Karpas-422 (cell line): ENCODE data around the gene SLC39A12. TPM values are rescaled to one million over a fixed set of nuclear protein-coding genes. Genes with fewer than 3 reads are reported as not detected.
"Not testable (repeated sequence)": the region's sequence is repeated elsewhere in the genome, so short reads cannot be mapped to it uniquely, and the experiment has no call there.

ENCODE experiments used
- DNase-seq: peaks from one replicate; pipeline ENCODE4 v3.0.0-alpha.2; 2015
- H2AFZ ChIP-seq: fragments of 200-600 bp; sonication (generic); 2 replicates; pipeline ENCODE4 v1.6.1; 2014; ENCODE audit warnings: antibody characterized with exemption, low read length, mixed read lengths
- H3K27ac ChIP-seq: fragments of 200-600 bp; sonication (generic); 2 replicates; pipeline ENCODE4 v1.5.1; 2014; ENCODE audit warnings: mild to moderate bottlenecking, low read length, moderate library complexity
- H3K27me3 ChIP-seq: fragments of 200-600 bp; sonication (generic); 2 replicates; pipeline ENCODE4 v1.6.1; 2014; ENCODE audit warnings: low read length, mixed read lengths
- H3K36me3 ChIP-seq: fragments of 200-600 bp; sonication (generic); 2 replicates; pipeline ENCODE4 v1.6.1; 2014; ENCODE audit warnings: low read length, mixed read lengths; ENCODE audit not compliant: insufficient read depth
- H3K4me1 ChIP-seq: fragments of 200-600 bp; sonication (generic); 2 replicates; pipeline ENCODE4 v1.6.1; 2014; ENCODE audit warnings: mild to moderate bottlenecking, low read length, mixed read lengths
- H3K4me2 ChIP-seq: fragments of 200-600 bp; sonication (generic); 2 replicates; pipeline ENCODE4 v1.6.1; 2014; ENCODE audit warnings: low read length, low read depth, mild to moderate bottlenecking; ENCODE audit not compliant: poor library complexity, severe bottlenecking
- H3K4me3 ChIP-seq: fragments of 200-600 bp; sonication (generic); 2 replicates; pipeline ENCODE4 v1.5.1; 2014; ENCODE audit warnings: mild to moderate bottlenecking, antibody characterized with exemption, low read length, mixed read lengths
- H3K79me2 ChIP-seq: fragments of 200-600 bp; sonication (generic); 2 replicates; pipeline ENCODE4 v1.6.1; 2014; ENCODE audit warnings: mild to moderate bottlenecking, low read length, mixed read lengths
- H3K9ac ChIP-seq: fragments of 200-600 bp; sonication (generic); 2 replicates; pipeline ENCODE4 v1.6.0; 2014; ENCODE audit warnings: low read length
- H3K9me2 ChIP-seq: fragments of 200-600 bp; sonication (generic), shearing (Covaris generic); replicated peaks from 2 replicates; pipeline ENCODE4 v1.6.0; 2014; ENCODE audit warnings: mild to moderate bottlenecking, low read length, moderate library complexity; ENCODE audit not compliant: insufficient read depth
- H3K9me3 ChIP-seq: fragments of 300-700, 200-600 bp; sonication (generic); 2 replicates; pipeline ENCODE4 v1.6.1; 2014; ENCODE audit warnings: low read length, mixed read lengths
- H4K20me1 ChIP-seq: fragments of 200-600 bp; sonication (generic); 2 replicates; pipeline ENCODE4 v1.6.1; 2014; ENCODE audit warnings: mild to moderate bottlenecking, antibody characterized with exemption, low read length, low read depth; ENCODE audit not compliant: insufficient read depth
- total RNA-seq: library from RNA; depleted of rRNA; stranded (reverse); fragments of >200 nt; shearing (Covaris generic); gene quantifications from 2 replicates; pipeline ENCODE4 v1.2.3, GENCODE V29; 2014; ENCODE audit warnings: low replicate concordance

SLC39A12 gene
- total RNA-seq, 1 experiment from 2014 or later = not detected

DNA sequence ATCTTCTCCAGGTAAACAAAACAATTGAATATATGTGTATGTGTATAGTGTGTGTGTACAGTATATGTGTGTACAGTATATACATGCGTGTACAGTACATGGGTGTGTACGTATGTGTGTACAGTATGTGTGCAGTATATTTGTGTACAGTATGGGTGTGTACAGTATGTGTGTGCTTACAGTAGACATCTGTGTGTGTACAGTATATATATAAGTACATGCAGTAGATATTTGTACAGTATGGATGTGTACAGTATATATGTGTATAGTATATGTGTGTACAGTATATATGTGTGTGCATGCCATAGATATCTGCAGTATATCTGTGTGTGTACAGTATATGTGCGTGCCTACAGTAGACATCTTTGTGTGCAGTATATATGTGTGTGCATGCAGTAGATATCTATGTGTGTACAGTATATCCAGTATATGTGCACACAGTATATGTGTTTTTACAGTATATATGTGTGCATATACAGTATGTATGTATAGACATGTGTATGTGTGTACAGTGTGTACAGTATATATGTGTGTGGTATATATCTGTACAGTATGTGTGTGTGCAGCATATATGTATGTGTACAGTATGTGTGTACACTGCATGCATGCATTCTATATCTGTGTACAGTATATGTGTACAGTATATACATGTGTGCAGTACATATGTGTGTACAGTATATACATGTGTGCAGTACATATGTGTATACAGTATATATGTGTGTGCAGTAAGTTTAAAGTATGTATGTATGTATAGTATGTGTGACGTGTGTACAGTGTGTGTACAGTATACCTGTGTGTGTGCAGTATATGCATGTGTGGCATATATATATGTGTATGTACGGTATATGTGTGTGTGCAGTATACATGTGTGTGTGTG is 37.3 kb upstream of the SLC39A12 start:
- H3K9me2 ChIP-seq = 0 out of 2 replicates have a peak, but pooled peaks cover 2% of the 10 kb centered on the region
- H3K27ac ChIP-seq = no peak overlapping the region
- no peaks in the 10 kb centered on the region for H3K36me3 ChIP-seq
- H2AFZ ChIP-seq = no peak overlapping the region
- no peaks in the 10 kb centered on the region for H3K27me3 ChIP-seq
- no peak overlapping the region for H3K4me3 ChIP-seq
- no peak overlapping the region for H3K4me2 ChIP-seq
- H3K4me1 ChIP-seq = no peaks in the 10 kb centered on the region
- DNase-seq = no peak
- H4K20me1 ChIP-seq = no peaks in the 10 kb centered on the region
- no peaks in the 10 kb centered on the region for H3K79me2 ChIP-seq
- no peaks in the 10 kb centered on the region for H3K9me3 ChIP-seq
- H3K9ac ChIP-seq = no peak overlapping the region

DNA sequence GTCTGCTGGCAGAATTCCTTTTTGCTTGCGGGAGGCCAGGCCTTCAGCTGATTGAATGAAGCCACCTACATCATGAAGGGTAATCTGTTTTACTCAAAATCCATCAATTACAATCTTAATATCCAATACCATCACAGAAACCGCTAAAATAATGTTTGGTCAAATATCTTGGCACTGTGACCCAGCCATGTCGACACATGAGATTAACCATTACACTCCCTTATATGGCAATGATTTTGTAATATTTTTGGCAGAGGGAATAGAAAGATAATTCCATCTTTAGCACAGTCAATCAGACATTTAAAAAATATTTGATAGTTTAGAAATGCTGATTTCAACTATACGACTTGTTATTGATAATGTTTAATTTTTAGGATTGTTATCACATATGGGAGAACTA is 36.5 kb upstream of the SLC39A12 start:
- Histone ChIP-seq H3K4me3 (no peak overlapping the region), H3K27me3 (no peaks in the 10 kb centered on the region), H3K9ac (no peak overlapping the region), H3K36me3 (no peaks in the 10 kb centered on the region), H3K4me2 (no peak overlapping the region), H3K79me2 (no peaks in the 10 kb centered on the region), H3K9me2 (0 out of 2 replicates have a peak, but pooled peaks cover 2% of the 10 kb centered on the region), H3K9me3 (no peaks in the 10 kb centered on the region), H3K27ac (no peak overlapping the region), H4K20me1 (no peaks in the 10 kb centered on the region), H2AFZ (no peak overlapping the region), H3K4me1 (no peaks in the 10 kb centered on the region)
- DNase-seq = no peak

DNA sequence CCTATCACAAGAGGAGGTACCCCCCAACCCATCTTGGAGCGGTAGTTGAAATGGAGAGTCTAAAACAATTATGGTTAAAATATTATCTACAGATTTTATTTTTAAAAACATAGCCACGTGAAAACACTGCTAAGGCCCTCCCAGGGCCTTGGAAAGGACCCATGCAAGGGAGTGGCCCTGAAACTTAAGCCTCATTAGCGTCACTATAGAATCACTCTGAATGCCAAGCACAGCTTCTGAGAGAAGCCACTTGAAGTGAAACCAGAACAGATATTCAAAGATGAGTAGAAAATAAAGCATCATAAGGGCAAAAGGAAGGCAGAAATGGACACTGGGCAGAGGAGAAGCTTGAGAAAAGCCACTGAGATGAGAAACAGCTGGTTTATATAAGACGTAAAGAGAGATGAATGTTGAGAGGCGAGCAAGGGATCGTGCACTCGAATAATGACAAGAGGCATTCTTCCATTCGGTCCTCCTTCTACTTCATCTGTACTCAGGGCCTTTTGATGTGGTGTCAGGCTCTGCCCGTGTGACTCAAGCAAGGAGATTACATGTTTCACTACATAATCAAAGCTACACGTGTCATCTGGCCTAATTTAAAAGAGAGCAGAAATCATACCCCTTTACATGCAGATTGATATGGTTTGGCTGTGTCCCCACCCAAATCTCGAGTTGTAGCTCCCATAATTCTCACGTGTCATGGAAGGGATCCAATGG is 33.4 kb upstream of the SLC39A12 start:
- H3K9me2 ChIP-seq = 0 out of 2 replicates have a peak, but pooled peaks cover 2% of the 10 kb centered on the region
- H3K27ac ChIP-seq = no peak overlapping the region
- H3K4me2 ChIP-seq = no peak overlapping the region
- no peak overlapping the region for H3K4me3 ChIP-seq
- no peaks in the 10 kb centered on the region for H3K9me3 ChIP-seq
- H3K9ac ChIP-seq = no peak overlapping the region
- no peaks in the 10 kb centered on the region for H3K36me3 ChIP-seq
- H4K20me1 ChIP-seq = no peaks in the 10 kb centered on the region
- no peaks in the 10 kb centered on the region for H3K27me3 ChIP-seq
- H3K4me1 ChIP-seq = no peaks in the 10 kb centered on the region
- no peak overlapping the region for H2AFZ ChIP-seq
- H3K79me2 ChIP-seq = no peaks in the 10 kb centered on the region
- DNase-seq = no peak

DNA sequence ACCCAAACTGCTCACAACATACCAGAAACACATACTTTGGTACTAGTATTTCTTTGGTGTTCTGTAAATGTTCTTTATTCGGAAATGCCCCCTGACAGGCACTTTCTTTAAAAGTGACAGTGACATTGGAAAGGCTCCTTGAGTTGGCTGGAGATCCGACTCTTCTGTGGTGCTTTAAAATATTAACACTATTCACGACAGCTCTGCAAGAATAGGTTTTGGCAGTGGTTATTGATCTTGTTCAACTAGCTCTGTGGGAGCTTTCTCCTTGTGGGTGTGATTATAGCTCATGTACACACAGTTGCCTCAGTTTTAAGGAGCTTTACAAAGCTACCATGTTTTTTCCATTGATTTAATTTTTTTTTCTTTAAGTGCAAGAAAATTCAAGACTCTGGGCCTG is 30.3 kb upstream of the SLC39A12 start:
- DNase-seq = no peak
- Histone ChIP-seq H2AFZ (no peak overlapping the region), H3K27ac (no peak overlapping the region), H3K9ac (no peak overlapping the region), H3K36me3 (no peaks in the 10 kb centered on the region), H3K4me3 (no peak overlapping the region), H3K4me2 (no peak overlapping the region), H3K27me3 (no peaks in the 10 kb centered on the region), H3K79me2 (no peaks in the 10 kb centered on the region), H3K9me2 (0 out of 2 replicates have a peak, but pooled peaks cover 2% of the 10 kb centered on the region), H3K9me3 (no peaks in the 10 kb centered on the region), H3K4me1 (no peaks in the 10 kb centered on the region), H4K20me1 (no peaks in the 10 kb centered on the region)

DNA sequence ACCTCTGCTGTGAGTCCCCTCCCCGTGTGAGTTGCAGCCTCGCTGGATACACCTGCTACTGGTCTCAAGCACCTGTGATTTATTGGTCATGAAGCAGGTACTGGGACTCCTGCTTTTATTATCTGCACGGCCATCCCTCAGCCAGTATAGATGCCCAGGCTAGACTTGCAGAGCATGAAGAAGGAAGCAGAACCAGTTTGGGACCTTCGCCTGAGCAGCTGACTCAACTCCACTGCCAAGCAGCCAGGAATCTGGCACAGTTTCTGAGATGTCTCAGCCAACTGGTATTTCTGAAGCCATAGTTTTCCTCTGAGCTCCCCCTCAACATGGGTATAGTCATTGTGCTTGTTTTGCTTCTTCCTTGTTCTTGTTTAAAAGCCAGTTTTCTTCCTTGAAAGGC is 28.0 kb upstream of the SLC39A12 start:
- Histone ChIP-seq H4K20me1 (no peaks in the 10 kb centered on the region), H3K9me3 (no peaks in the 10 kb centered on the region), H3K4me1 (no peaks in the 10 kb centered on the region), H3K27me3 (no peaks in the 10 kb centered on the region), H3K4me2 (no peak overlapping the region), H3K9me2 (0 out of 2 replicates have a peak, but pooled peaks cover 1% of the 10 kb centered on the region), H3K36me3 (no peaks in the 10 kb centered on the region), H3K4me3 (no peak overlapping the region), H3K79me2 (no peaks in the 10 kb centered on the region), H3K27ac (no peak overlapping the region), H3K9ac (no peak overlapping the region), H2AFZ (no peak overlapping the region)
- no peak for DNase-seq

DNA sequence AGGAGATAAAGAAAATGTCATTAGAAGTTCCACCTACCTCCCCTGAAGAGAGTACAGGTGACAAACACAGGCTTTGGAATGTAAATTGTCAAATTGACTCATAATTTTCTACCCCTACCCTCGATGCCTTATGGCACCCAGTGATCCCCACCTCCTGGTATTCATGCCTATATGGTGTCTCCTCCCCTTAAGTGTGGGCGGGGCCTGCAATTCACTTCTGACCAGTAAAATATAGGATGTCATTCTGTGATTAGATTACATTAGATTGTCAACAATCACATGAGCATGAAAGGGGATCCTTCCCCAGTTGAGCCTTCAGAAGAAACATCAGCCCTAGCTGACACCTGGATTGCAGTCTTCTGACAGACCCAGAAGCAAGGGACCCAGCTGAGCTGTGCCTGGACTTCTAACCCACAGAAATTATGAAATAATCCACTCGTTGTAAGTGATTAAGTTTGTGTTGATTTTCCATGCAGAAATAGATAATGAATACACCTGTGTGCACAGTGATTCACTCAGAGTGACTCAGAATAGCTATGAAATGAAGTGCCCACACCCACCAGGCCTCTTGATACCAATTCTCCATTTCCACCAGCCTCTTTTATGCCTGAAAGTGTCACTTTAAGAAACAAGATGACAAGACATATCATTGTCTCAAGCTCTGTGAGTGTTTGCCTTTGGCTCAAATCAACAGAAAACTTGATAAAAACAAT is 8.5 kb upstream of the SLC39A12 start:
- DNase-seq = no peak
- H3K4me2 ChIP-seq = no peak overlapping the region
- H3K9me2 ChIP-seq = 0 out of 2 replicates have a peak, but pooled peaks cover 5% of the 10 kb centered on the region
- H3K79me2 ChIP-seq = no peaks in the 10 kb centered on the region
- H4K20me1 ChIP-seq = no peaks in the 10 kb centered on the region
- H3K9me3 ChIP-seq = no peaks in the 10 kb centered on the region
- no peaks in the 10 kb centered on the region for H3K36me3 ChIP-seq
- no peak overlapping the region for H3K9ac ChIP-seq
- H3K27ac ChIP-seq = no peak overlapping the region
- H3K4me1 ChIP-seq = no peaks in the 10 kb centered on the region
- H2AFZ ChIP-seq = no peak overlapping the region
- H3K4me3 ChIP-seq = no peak overlapping the region
- no peaks in the 10 kb centered on the region for H3K27me3 ChIP-seq

DNA sequence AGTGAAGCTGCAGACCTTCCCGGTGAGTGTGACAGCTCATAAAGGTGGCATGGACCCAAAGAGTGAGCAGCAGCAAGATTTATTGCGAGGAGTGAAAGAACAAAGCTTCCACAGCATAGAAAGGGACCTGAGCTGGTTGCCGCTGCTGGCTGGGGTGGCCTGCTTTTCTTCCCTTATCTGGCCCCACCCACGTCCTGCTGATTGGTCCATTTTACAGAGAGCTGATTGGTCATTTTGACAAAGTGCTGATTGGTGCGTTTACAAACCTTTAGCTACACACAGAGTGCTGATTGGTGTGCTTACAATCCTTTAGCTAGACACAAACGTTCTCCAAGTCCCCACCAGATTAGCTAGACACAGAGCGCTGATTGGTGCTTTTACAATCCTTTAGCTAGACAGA is 1.4 kb upstream of the SLC39A12 start:
- H2AFZ ChIP-seq, H3K4me2 ChIP-seq, H3K27ac ChIP-seq: not testable (repeated sequence)

DNA sequence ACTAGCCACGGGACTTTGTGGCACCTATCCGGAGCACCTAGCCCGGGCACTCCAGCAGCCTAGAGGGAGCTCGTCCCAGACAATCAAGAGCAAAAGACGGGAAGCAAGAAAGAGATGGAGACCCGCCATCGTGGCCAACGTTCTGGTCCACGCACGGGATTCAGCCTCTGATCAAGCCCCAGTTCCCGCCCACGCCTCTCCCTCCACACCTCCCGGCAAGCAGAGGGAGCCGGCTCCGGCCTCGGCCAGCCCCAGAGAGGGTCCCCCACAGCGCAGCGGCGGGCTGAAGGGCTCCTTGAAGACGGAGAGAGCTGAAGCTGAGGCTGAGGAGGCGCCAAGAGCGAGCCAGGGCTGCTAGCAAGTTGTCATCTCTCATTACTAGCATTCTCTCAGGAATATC is 992 bp upstream of the SLC39A12 start:
- DNase-seq = no peak
- Histone ChIP-seq H2AFZ (no peak overlapping the region), H3K9me2 (no peaks in the 10 kb centered on the region), H3K36me3 (no peaks in the 10 kb centered on the region), H3K4me2 (no peak overlapping the region), H3K27ac (no peak overlapping the region), H3K4me3 (no peak overlapping the region), H3K79me2 (no peaks in the 10 kb centered on the region), H3K27me3 (no peaks in the 10 kb centered on the region), H3K9ac (no peak overlapping the region), H3K9me3 (no peaks in the 10 kb centered on the region), H4K20me1 (no peaks in the 10 kb centered on the region), H3K4me1 (no peaks in the 10 kb centered on the region)

More for the DNA sequence above, 1.4 kb upstream of the SLC39A12 start:
- not testable (repeated sequence) for H3K9me3 ChIP-seq, H3K27me3 ChIP-seq, H3K79me2 ChIP-seq, H3K9me2 ChIP-seq, H3K4me1 ChIP-seq, H3K4me3 ChIP-seq, DNase-seq, H3K36me3 ChIP-seq, H4K20me1 ChIP-seq, H3K9ac ChIP-seq
